ENCODE measurements around the gene KIF20B.
A peak's percentile ranks its signal among the peaks of the same experiment; 100 is the strongest.

KIF20B gene

GRCh38 chr10:89702121-89702480, 711 bp downstream of the KIF20B start:
- TF ChIP-seq CTCF (IDR thresholded peaks at IDR 0.05), result no peak
- no peak overlapping the region for H3K27ac ChIP-seq
- no peaks in the 10 kb centered on the region for H3K36me3 ChIP-seq
- peak overlapping the region; percentile 84 to 85 for H3K4me3 ChIP-seq (ENCODE audit: low read depth in 1 of 2, low read length in 1 of 2)
- no peaks in the 10 kb centered on the region for H3K9me3 ChIP-seq
- H3K4me1 ChIP-seq (ENCODE audit: control insufficient read depth in 1 of 2, insufficient read depth in 1 of 2, low read depth in 1 of 2, low read length in 1 of 2), result peaks cover 13 to 16% of the 10 kb centered on the region in 2 experiments
- no peaks in the 10 kb centered on the region for H3K27me3 ChIP-seq

GRCh38 chr10:89705466-89705865, 4.1 kb downstream of the KIF20B start:
- Histone ChIP-seq H3K27me3 (no peaks in the 10 kb centered on the region), H3K4me1 (ENCODE audit: control insufficient read depth in 1 of 2, insufficient read depth in 1 of 2, low read depth in 1 of 2, low read length in 1 of 2) (peaks cover 13 to 16% of the 10 kb centered on the region in 2 experiments), H3K36me3 (no peaks in the 10 kb centered on the region), H3K4me3 (ENCODE audit: low read depth in 1 of 2, low read length in 1 of 2) (no peak overlapping the region), H3K9me3 (no peaks in the 10 kb centered on the region), H3K27ac (no peak overlapping the region)
- no peak for TF ChIP-seq CTCF (IDR thresholded peaks at IDR 0.05)

- TF ChIP-seq CTCF (IDR thresholded peaks at IDR 0.05), result no peak
- Histone ChIP-seq H3K4me3 (ENCODE audit: low read depth in 1 of 2, low read length in 1 of 2) (no peak overlapping the region), H3K27ac (no peak overlapping the region), H3K4me1 (ENCODE audit: control insufficient read depth in 1 of 2, insufficient read depth in 1 of 2, low read depth in 1 of 2, low read length in 1 of 2) (peaks cover 8 to 10% of the 10 kb centered on the region in 2 experiments), H3K9me3 (no peaks in the 10 kb centered on the region), H3K27me3 (no peaks in the 10 kb centered on the region), H3K36me3 (no peaks in the 10 kb centered on the region)
These were observed 4.6 kb downstream of the KIF20B start for GRCh38 chr10:89706011-89706410.

- no peak overlapping the region for H3K4me3 ChIP-seq (ENCODE audit: low read depth in 1 of 2, low read length in 1 of 2)
- no peaks in the 10 kb centered on the region for H3K9me3 ChIP-seq
- no peaks in the 10 kb centered on the region for H3K27me3 ChIP-seq
- no peaks in the 10 kb centered on the region for H3K4me1 ChIP-seq (ENCODE audit: control insufficient read depth in 1 of 2, insufficient read depth in 1 of 2, low read depth in 1 of 2, low read length in 1 of 2)
- H3K36me3 ChIP-seq, result peaks cover 3% of the 10 kb centered on the region
- TF ChIP-seq CTCF (IDR thresholded peaks at IDR 0.05), result no peak
- H3K27ac ChIP-seq, result no peak overlapping the region
These were observed 6.0 kb downstream of the KIF20B start for GRCh38 chr10:89707372-89707771.

- no peak overlapping the region for H3K4me3 ChIP-seq (ENCODE audit: low read depth in 1 of 2, low read length in 1 of 2)
- H3K27me3 ChIP-seq, result no peaks in the 10 kb centered on the region
- H3K9me3 ChIP-seq, result no peaks in the 10 kb centered on the region
- no peaks in the 10 kb centered on the region for H3K4me1 ChIP-seq (ENCODE audit: control insufficient read depth in 1 of 2, insufficient read depth in 1 of 2, low read depth in 1 of 2, low read length in 1 of 2)
- TF ChIP-seq CTCF (IDR thresholded peaks at IDR 0.05), result no peak
- peaks cover 4% of the 10 kb centered on the region for H3K36me3 ChIP-seq
- no peak overlapping the region for H3K27ac ChIP-seq
These were observed 9.4 kb downstream of the KIF20B start for GRCh38 chr10:89710753-89711152.

- Histone ChIP-seq H3K4me1 (ENCODE audit: control insufficient read depth in 1 of 2, insufficient read depth in 1 of 2, low read depth in 1 of 2, low read length in 1 of 2) (no peaks in the 10 kb centered on the region), H3K9me3 (no peaks in the 10 kb centered on the region), H3K27me3 (no peaks in the 10 kb centered on the region), H3K27ac (no peak overlapping the region), H3K4me3 (ENCODE audit: low read depth in 1 of 2, low read length in 1 of 2) (no peak overlapping the region), H3K36me3 (peaks cover 27% of the 10 kb centered on the region)
- no peak for TF ChIP-seq CTCF (IDR thresholded peaks at IDR 0.05)
These were observed 33.2 kb downstream of the KIF20B start for GRCh38 chr10:89734616-89735015.
